GM23248 (cell line): Measurements from ENCODE around the gene TAS2R50. TPM values are rescaled to one million over a fixed set of nuclear protein-coding genes. Genes with fewer than 3 reads are reported as not detected.

Source experiments
- DNase-seq: peaks from one replicate; pipeline ENCODE4 v3.0.0-alpha.2; 2015
- H2AFZ ChIP-seq: fragments of 200-600 bp; sonication (generic); 2 replicates; pipeline ENCODE4 v1.6.1; 2016; ENCODE audit warnings: antibody characterized with exemption
- H3F3A ChIP-seq: fragments of 200-600 bp; sonication (generic); 2 replicates; pipeline ENCODE4 v1.6.1; 2016; ENCODE audit warnings: mild to moderate bottlenecking, antibody characterized with exemption, mixed run types; ENCODE audit not compliant: insufficient read depth
- H3K27ac ChIP-seq: fragments of 200-600 bp; sonication (generic); 2 replicates; pipeline ENCODE4 v1.5.1; 2016; ENCODE audit warnings: mild to moderate bottlenecking
- H3K27me3 ChIP-seq: fragments of 200-600 bp; sonication (generic); replicated peaks from 2 replicates; pipeline ENCODE4 v1.6.1; 2016; ENCODE audit warnings: mild to moderate bottlenecking; ENCODE audit not compliant: insufficient read depth
- H3K36me3 ChIP-seq: fragments of 200-600 bp; sonication (generic); 2 replicates; pipeline ENCODE4 v1.6.1; 2016; ENCODE audit warnings: low read depth, mild to moderate bottlenecking
- H3K4me1 ChIP-seq: fragments of 200-600 bp; sonication (generic); 2 replicates; pipeline ENCODE4 v1.6.1; 2016; ENCODE audit warnings: mild to moderate bottlenecking; ENCODE audit not compliant: insufficient read depth
- H3K4me2 ChIP-seq: fragments of 200-600 bp; sonication (generic); one replicate; pipeline ENCODE4 v1.6.1; 2016; ENCODE audit warnings: mild to moderate bottlenecking; ENCODE audit not compliant: unreplicated experiment
- H3K4me3 ChIP-seq: fragments of 200-600 bp; sonication (generic); 2 replicates; pipeline ENCODE4 v1.5.1; 2016; ENCODE audit warnings: mild to moderate bottlenecking
- H3K79me2 ChIP-seq: fragments of 200-600 bp; sonication (generic); 2 replicates; pipeline ENCODE4 v1.6.1; 2016; ENCODE audit warnings: mild to moderate bottlenecking; ENCODE audit not compliant: insufficient read depth
- H3K9ac ChIP-seq: fragments of 200-600 bp; sonication (generic); 2 replicates; pipeline ENCODE4 v1.6.1; 2016; ENCODE audit warnings: mild to moderate bottlenecking
- H3K9me2 ChIP-seq: fragments of 200-600 bp; sonication (generic); 2 replicates; pipeline ENCODE4 v1.6.1; 2016; ENCODE audit warnings: mixed run types, mild to moderate bottlenecking, moderate library complexity; ENCODE audit not compliant: insufficient read depth
- H3K9me3 ChIP-seq: fragments of 200-600 bp; sonication (generic); one replicate; pipeline ENCODE4 v1.6.1; 2017; ENCODE audit warnings: low read depth
- H4K20me1 ChIP-seq: fragments of 200-600 bp; sonication (generic); 2 replicates; pipeline ENCODE4 v1.6.0; 2016; ENCODE audit not compliant: insufficient read depth
- EZH2 ChIP-seq: fragments of 200-600 bp; sonication (generic); IDR thresholded peaks from 2 replicates; pipeline ENCODE4 v1.6.1; 2018; ENCODE audit warnings: antibody characterized with exemption, mild to moderate bottlenecking; ENCODE audit not compliant: insufficient read depth, poor library complexity, severe bottlenecking
- EZH2phosphoT487 ChIP-seq: fragments of 200-600 bp; sonication (generic); IDR thresholded peaks from 2 replicates; pipeline ENCODE4 v1.6.1; 2018; ENCODE audit warnings: antibody characterized with exemption, moderate library complexity, mild to moderate bottlenecking, low read depth; ENCODE audit not compliant: insufficient read depth
- WGBS, 2 experiments: methylation state at CpG; one replicate each; pipeline ENCODE4 v1.1.6; 2015 to 2017; ENCODE audit warnings: low lambda C conversion rate in 2 of 2, low coverage in 1 of 2; ENCODE audit errors: missing lambda C conversion rate in 2 of 2; 5-methylcytosine and 5-hydroxymethylcytosine counted together
- in situ Hi-C: fragments of 300-500 bp; cut with MboI; formaldehyde crosslinking; loops from 2 replicates; pipeline ENCODE4 v1.15.0; 2020
- polyA plus RNA-seq: library from polyadenylated mRNA; unstranded; fragments of >200 nt; fragmentation: Nextera tagmentation; extraction: Ambion mirVana; gene quantifications from 2 replicates; pipeline ENCODE4 v1.2.1, GENCODE V29; 2016
- total RNA-seq: library from RNA; depleted of rRNA; stranded (reverse); fragments of >200 nt; shearing (Covaris generic); gene quantifications from 2 replicates; pipeline ENCODE4 v1.2.3, GENCODE V29; 2014

TAS2R50 gene
- total and polyA plus RNA-seq, 2 experiments from 2014 or later = 0.32 TPM; not detected in 1

DNA sequence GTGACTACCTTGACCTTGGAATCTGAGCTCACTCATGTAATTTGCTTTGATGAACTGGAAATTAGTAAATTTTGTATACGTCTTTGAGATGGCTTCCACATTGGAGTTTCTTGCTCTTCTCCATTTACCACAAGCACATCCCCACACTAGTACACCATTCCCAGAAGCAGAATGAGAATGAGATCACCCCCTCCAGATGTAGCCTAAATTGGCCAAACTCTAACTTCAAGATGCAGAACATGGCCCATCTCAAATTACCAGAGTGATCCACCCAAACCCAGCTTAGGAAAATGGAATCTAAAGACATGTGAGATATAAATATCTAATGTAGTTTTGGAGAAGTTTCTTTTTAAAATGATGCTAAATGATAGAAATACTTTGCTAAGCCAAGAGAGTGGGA is 20.9 kb upstream of the TAS2R50 start:
- Histone ChIP-seq H3K27me3 (no peaks in the 10 kb centered on the region), H3K4me1 (no peaks in the 10 kb centered on the region), H3K79me2 (no peaks in the 10 kb centered on the region), H3K27ac (no peak overlapping the region), H3K9me2 (no peaks in the 10 kb centered on the region), H3K4me2 (no peak overlapping the region), H4K20me1 (no peaks in the 10 kb centered on the region), H2AFZ (no peak overlapping the region), H3K36me3 (no peaks in the 10 kb centered on the region), H3K4me3 (no peak overlapping the region), H3K9ac (no peak overlapping the region), H3F3A (no peaks in the 10 kb centered on the region), H3K9me3 (no peaks in the 10 kb centered on the region)
- no peak for DNase-seq
- in situ Hi-C loops = no loop called here
- WGBS, 2 experiments = 100% methylated on average over 1 of the region's 1 CpG
- TF ChIP-seq EZH2 (no peak), EZH2phosphoT487 (no peak)

GRCh38 chr12:10998204-10998603 is 11.5 kb upstream of the TAS2R50 start, which contains the start of gene TAS2R20:
Gene TAS2R20 (minus strand): TSS chr12:10998304. CDS start chr12:10997875, 429 bp downstream.
- Histone ChIP-seq H3K4me1 (no peaks in the 10 kb centered on the region), H4K20me1 (no peaks in the 10 kb centered on the region), H3K79me2 (no peaks in the 10 kb centered on the region), H3F3A (no peaks in the 10 kb centered on the region), H3K27ac (no peak within 1 kb of the TSS), H3K27me3 (no peaks in the 10 kb centered on the region), H3K9ac (no peak within 1 kb of the TSS), H3K9me3 (peaks cover 5% of the 10 kb centered on the region), H3K4me3 (no peak within 1 kb of the TSS), H3K4me2 (no peak within 1 kb of the TSS), H3K36me3 (peaks cover 6% of the 10 kb centered on the region; the same call in 1 of the 2 replicates), H2AFZ (no peak within 1 kb of the TSS), H3K9me2 (no peaks in the 10 kb centered on the region)
- DNase-seq = no peak
- in situ Hi-C loops = no loop called here
- TF ChIP-seq EZH2phosphoT487 = no peak
- TF ChIP-seq EZH2 = no peak

DNA sequence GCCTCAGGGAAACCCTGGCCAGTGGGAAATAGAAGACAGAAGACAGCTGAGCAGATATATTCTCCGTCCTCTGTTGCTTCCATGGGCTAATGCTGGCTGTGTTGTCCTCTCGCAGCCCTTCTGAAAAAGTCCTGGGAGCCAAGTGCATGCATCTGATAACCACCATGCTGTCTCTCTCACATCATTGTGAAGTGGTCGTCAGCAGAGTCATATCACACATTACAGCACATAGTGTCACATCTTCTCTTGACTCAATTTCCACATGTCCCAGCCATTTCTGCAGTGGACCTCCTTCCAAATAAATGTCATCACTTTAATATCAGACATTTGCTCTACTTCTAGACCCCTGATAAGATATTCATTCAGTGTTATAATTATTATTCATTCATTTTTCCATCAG is 7.6 kb upstream of the TAS2R50 start:
- no peaks in the 10 kb centered on the region for H3K79me2 ChIP-seq
- H3K9me2 ChIP-seq = no peaks in the 10 kb centered on the region; the same call in 1 of the 2 replicates
- no peaks in the 10 kb centered on the region for H3K4me1 ChIP-seq
- H3K27ac ChIP-seq = no peak overlapping the region
- H3K9me3 ChIP-seq = no peaks in the 10 kb centered on the region
- in situ Hi-C loops = no loop called here
- H3K4me2 ChIP-seq = no peak overlapping the region
- peaks cover 13% of the 10 kb centered on the region for H3K36me3 ChIP-seq
- H3F3A ChIP-seq = no peaks in the 10 kb centered on the region
- no peaks in the 10 kb centered on the region for H3K27me3 ChIP-seq
- no peak overlapping the region for H3K9ac ChIP-seq
- no peak for TF ChIP-seq EZH2phosphoT487
- TF ChIP-seq EZH2 = no peak
- 84% methylated on average over 3 of the region's 3 CpGs for WGBS, 2 experiments
- no peak for DNase-seq
- H4K20me1 ChIP-seq = no peaks in the 10 kb centered on the region
- H3K4me3 ChIP-seq = no peak overlapping the region
- no peak overlapping the region for H2AFZ ChIP-seq

GRCh38 chr12:10989107-10989506 is 2.4 kb upstream of the TAS2R50 start:
- Histone ChIP-seq H3K9ac (no peak overlapping the region), H3F3A (no peaks in the 10 kb centered on the region), H3K27ac (no peak overlapping the region), H4K20me1 (no peaks in the 10 kb centered on the region), H3K9me3 (no peaks in the 10 kb centered on the region), H3K4me2 (no peak overlapping the region), H3K4me1 (no peaks in the 10 kb centered on the region), H3K27me3 (no peaks in the 10 kb centered on the region), H3K36me3 (peaks cover 13% of the 10 kb centered on the region), H2AFZ (no peak overlapping the region), H3K9me2 (no peaks in the 10 kb centered on the region; the same call in 1 of the 2 replicates), H3K4me3 (no peak overlapping the region), H3K79me2 (no peaks in the 10 kb centered on the region)
- no peak for DNase-seq
- 93 to 98% methylated on average over 2 of the region's 2 CpGs for WGBS, 2 experiments
- in situ Hi-C loops = no loop called here
- no peak for TF ChIP-seq EZH2
- no peak for TF ChIP-seq EZH2phosphoT487

DNA sequence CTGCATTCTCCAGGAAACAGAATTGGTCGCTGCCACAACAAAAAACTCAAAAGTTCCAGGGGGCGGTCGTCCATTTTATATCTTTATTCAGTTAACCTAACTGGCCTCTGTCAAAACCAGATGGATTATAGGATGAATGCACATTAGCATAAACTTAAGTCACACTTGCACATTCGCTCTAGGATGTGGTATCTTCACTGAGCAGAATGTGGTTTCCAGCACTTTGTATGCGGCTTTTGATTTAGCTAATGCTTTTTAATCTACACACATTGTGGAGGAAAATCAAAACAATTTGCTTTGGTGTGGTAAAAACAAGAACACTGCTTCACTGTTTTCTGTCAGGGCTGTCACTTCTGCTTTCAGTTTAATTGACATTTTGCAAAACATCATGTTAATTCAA is 4.5 kb downstream of the TAS2R50 start:
- H2AFZ ChIP-seq = no peak overlapping the region
- H3K27ac ChIP-seq = no peak overlapping the region
- H3F3A ChIP-seq = no peaks in the 10 kb centered on the region
- 0 out of 2 replicates have a peak, but pooled peaks cover 6% of the 10 kb centered on the region for H3K79me2 ChIP-seq
- H3K4me2 ChIP-seq = no peak overlapping the region
- H3K9ac ChIP-seq = no peak overlapping the region
- H3K9me2 ChIP-seq = no peaks in the 10 kb centered on the region
- no peak overlapping the region for H3K4me3 ChIP-seq
- no peaks in the 10 kb centered on the region for H3K9me3 ChIP-seq
- H3K36me3 ChIP-seq = no peaks in the 10 kb centered on the region
- H4K20me1 ChIP-seq = no peaks in the 10 kb centered on the region
- WGBS, 2 experiments = 60 to 67% methylated on average over 5 of the region's 5 CpGs
- TF ChIP-seq EZH2phosphoT487 = no peak
- no peak for TF ChIP-seq EZH2
- in situ Hi-C loops = no loop called here
- no peaks in the 10 kb centered on the region for H3K27me3 ChIP-seq
- H3K4me1 ChIP-seq = no peaks in the 10 kb centered on the region
- DNase-seq = no peak
